Measurements from ENCODE around the gene FRMD1. TPM values are rescaled to one million over a fixed set of nuclear protein-coding genes. Genes with fewer than 3 reads are reported as not detected.

The FRMD1 gene
- total RNA-seq, 1 experiment from 2014 or later: 0.57 TPM

GRCh38 chr6:168107191-168107983 lies 28.4 kb upstream of the FRMD1 start:
- peaks cover 18% of the 10 kb centered on the region for H3K27me3 Mint-ChIP-seq (ENCODE audit: low read depth)
- ChIA-PET CTCF (no interaction called here), POLR2A (no interaction called here)
- H3K4me1 Mint-ChIP-seq: peaks cover 21% of the 10 kb centered on the region
- H3K9me3 Mint-ChIP-seq: no peaks in the 10 kb centered on the region; the same call in 1 of the 2 replicates
- ATAC-seq: no peak
- DNase-seq (ENCODE audit: low spot score): no peak
- H3K27ac Mint-ChIP-seq: no peak overlapping the region
- no peak overlapping the region for H3K4me3 Mint-ChIP-seq
- TF ChIP-seq KAT7 (CRISPR knock-in tag; IDR thresholded peaks at IDR 0.05; ENCODE audit: borderline replicate concordance) (no peak), PRRX2 (CRISPR knock-in tag; IDR thresholded peaks at IDR 0.05) (no peak), SMAD4 (CRISPR knock-in tag; IDR thresholded peaks at IDR 0.05) (no peak), NR1H2 (CRISPR knock-in tag; IDR thresholded peaks at IDR 0.05) (no peak), ZNF416 (CRISPR knock-in tag; IDR thresholded peaks at IDR 0.05) (no peak), JAZF1 (CRISPR knock-in tag; IDR thresholded peaks at IDR 0.05) (no peak), ZNF317 (CRISPR knock-in tag; IDR thresholded peaks at IDR 0.05; ENCODE audit: borderline replicate concordance, low read depth) (no peak), ZBTB21 (CRISPR knock-in tag; IDR thresholded peaks at IDR 0.05; ENCODE audit: borderline replicate concordance) (no peak), OVOL2 (CRISPR knock-in tag; IDR thresholded peaks at IDR 0.05; ENCODE audit: borderline replicate concordance) (no peak), CREM (CRISPR knock-in tag; IDR thresholded peaks at IDR 0.05) (no peak)
- TF ChIP-seq, protein P1, sequence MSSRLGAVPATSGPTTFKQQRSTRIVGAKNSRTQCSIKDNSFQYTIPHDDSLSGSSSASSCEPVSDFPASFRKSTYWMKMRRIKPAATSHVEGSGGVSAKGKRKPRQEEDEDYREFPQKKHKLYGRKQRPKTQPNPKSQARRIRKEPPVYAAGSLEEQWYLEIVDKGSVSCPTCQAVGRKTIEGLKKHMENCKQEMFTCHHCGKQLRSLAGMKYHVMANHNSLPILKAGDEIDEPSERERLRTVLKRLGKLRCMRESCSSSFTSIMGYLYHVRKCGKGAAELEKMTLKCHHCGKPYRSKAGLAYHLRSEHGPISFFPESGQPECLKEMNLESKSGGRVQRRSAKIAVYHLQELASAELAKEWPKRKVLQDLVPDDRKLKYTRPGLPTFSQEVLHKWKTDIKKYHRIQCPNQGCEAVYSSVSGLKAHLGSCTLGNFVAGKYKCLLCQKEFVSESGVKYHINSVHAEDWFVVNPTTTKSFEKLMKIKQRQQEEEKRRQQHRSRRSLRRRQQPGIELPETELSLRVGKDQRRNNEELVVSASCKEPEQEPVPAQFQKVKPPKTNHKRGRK (CRISPR knock-in tag; IDR thresholded peaks at IDR 0.05; ENCODE audit: borderline replicate concordance): no peak
- TF ChIP-seq, protein P2, sequence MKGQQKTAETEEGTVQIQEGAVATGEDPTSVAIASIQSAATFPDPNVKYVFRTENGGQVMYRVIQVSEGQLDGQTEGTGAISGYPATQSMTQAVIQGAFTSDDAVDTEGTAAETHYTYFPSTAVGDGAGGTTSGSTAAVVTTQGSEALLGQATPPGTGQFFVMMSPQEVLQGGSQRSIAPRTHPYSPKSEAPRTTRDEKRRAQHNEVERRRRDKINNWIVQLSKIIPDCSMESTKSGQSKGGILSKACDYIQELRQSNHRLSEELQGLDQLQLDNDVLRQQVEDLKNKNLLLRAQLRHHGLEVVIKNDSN (CRISPR knock-in tag; IDR thresholded peaks at IDR 0.05): no peak
- H3K36me3 Mint-ChIP-seq: no peaks in the 10 kb centered on the region

- DNase-seq (ENCODE audit: low spot score) (no peak), ATAC-seq (no peak)
- peaks cover 29% of the 10 kb centered on the region for H3K4me1 Mint-ChIP-seq
- no peaks in the 10 kb centered on the region for H3K36me3 Mint-ChIP-seq
- no peak overlapping the region for H3K4me3 Mint-ChIP-seq
- TF ChIP-seq TCF7 (CRISPR knock-in tag; IDR thresholded peaks at IDR 0.05; ENCODE audit: low read depth): no peak
- POLR2A ChIA-PET: no interaction called here
- H3K27ac Mint-ChIP-seq: no peak overlapping the region
- peaks cover 26% of the 10 kb centered on the region for H3K27me3 Mint-ChIP-seq (ENCODE audit: low read depth)
- CTCF ChIA-PET: no interaction called here
- H3K9me3 Mint-ChIP-seq: no peaks in the 10 kb centered on the region; the same call in 1 of the 2 replicates
Observed at GRCh38 chr6:168106633-168107005, 27.6 kb upstream of the FRMD1 start.

GRCh38 chr6:168105813-168106632 lies 27.0 kb upstream of the FRMD1 start:
- POLR2A ChIA-PET: no interaction called here
- H3K4me3 Mint-ChIP-seq: no peak overlapping the region
- CTCF ChIA-PET: no interaction called here

More at GRCh38 chr6:168105813-168106632, 27.0 kb upstream of the FRMD1 start:
- Mint-ChIP-seq H3K36me3 (no peaks in the 10 kb centered on the region), H3K4me1 (peaks cover 29% of the 10 kb centered on the region), H3K9me3 (no peaks in the 10 kb centered on the region), H3K27me3 (ENCODE audit: low read depth) (peaks cover 27% of the 10 kb centered on the region), H3K27ac (no peak overlapping the region)
- no peak for TF ChIP-seq E2F1 (CRISPR knock-in tag; IDR thresholded peaks at IDR 0.05)
- TF ChIP-seq EMX1 (CRISPR knock-in tag; IDR thresholded peaks at IDR 0.05): no peak
- no peak for TF ChIP-seq ZBTB43 (CRISPR knock-in tag; IDR thresholded peaks at IDR 0.05)
- TF ChIP-seq HMGXB4 (CRISPR knock-in tag; IDR thresholded peaks at IDR 0.05): no peak
- TF ChIP-seq ATF2 (CRISPR knock-in tag; IDR thresholded peaks at IDR 0.05; ENCODE audit: borderline replicate concordance, low read depth): no peak
- TF ChIP-seq ZNF263 (CRISPR knock-in tag; IDR thresholded peaks at IDR 0.05; ENCODE audit: low read depth): no peak
- no peak for TF ChIP-seq GTF2I (CRISPR knock-in tag; conservative IDR thresholded peaks at IDR 0.05)
- DNase-seq (ENCODE audit: low spot score): no peak
- ATAC-seq: no peak
